NCI-H1092 (cell line): ENCODE data around the gene BACE1-AS.
"Not testable (repeated sequence)": the region's sequence is repeated elsewhere in the genome, so short reads cannot be mapped to it uniquely, and the experiment has no call there.

Experiments used
- DNase-seq: peaks from one replicate; lab custom pipeline; 2025; lab: John Stamatoyannopoulos, UW

BACE1-AS gene

DNA sequence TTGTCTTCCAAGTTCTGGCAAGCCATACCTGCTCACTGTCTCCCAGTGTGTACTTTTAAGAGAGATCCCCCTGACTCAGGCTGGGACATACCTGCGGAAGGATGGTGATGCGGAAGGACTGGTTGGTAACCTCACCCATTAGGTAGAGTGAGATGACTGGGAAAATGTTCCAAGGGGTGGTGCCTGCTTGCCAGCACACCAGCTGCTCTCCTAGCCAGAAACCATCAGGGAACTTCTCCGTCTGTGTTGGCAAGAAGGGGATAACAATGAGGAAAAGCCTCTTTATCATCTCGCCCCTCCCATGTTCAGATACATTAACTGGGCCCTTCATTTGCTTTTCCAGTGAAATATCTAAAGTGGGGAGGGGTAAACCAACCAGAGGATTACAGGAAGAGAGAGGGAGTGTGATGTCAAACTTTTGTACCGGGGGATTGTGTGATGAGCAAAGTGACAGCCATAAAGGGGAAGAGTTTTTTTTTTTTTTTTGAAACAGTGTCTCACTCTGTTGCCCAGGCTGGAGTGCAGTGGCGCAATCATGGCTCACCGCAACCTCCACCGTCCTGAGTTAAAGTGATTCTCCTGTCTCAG, at the start of gene BACE1-AS:
BACE1-AS (plus strand) TSS at position 538 of the 588 bp plus-strand sequence.
- no peak for DNase-seq

- no peak for DNase-seq
Measured at GRCh38 chr11:117248341-117248740, 42.8 kb upstream of the BACE1-AS start.

GRCh38 chr11:117249571-117249970, 41.6 kb upstream of the BACE1-AS start:
- no peak for DNase-seq

GRCh38 chr11:117251506-117251905, 39.6 kb upstream of the BACE1-AS start:
- no peak for DNase-seq

DNA sequence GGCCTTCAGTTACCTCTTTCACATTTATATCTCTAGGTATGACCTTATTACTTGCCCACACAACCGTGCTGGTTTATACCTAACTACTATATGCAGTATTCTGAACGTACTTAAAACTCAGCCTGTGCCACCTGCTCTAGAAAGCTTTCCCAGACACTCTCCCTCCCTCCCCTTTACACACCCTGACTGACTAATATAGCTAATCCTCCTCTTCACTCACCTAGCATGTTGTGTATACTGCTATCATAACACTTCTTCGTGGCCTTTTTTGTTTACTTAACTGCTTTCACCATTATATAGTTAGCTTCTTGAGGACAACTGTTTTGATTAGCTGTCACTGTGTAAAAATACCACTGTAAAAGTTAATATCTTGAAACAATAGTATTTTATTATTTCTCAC, 35.2 kb upstream of the BACE1-AS start:
- no peak for DNase-seq

- no peak for DNase-seq
Measured at GRCh38 chr11:117256573-117256972, 34.6 kb upstream of the BACE1-AS start.

GRCh38 chr11:117258576-117258975, 32.6 kb upstream of the BACE1-AS start:
- DNase-seq, result no peak

DNA sequence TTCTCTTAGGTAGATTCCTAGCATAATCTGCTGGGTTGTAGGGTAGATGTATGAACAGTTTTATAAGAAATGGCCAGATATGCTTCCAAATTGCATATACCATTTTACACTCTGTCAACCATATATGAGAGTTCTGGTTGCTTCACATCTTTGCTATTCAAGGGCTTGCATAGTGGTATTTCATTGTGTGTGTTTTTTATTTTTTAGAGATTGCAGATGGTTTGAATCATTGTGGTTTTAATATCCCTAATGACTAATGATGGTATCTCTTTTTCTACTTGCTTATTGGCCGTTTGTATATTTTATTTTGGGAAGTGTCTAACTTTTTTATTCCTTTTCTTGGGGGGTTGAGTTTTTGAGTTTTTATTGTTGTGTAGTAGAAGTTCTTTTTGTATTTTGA, 31.7 kb upstream of the BACE1-AS start:
- DNase-seq, result no peak

- DNase-seq, result not testable (repeated sequence)
Measured at GRCh38 chr11:117264624-117265323, 26.4 kb upstream of the BACE1-AS start.

GRCh38 chr11:117265745-117266144, 25.4 kb upstream of the BACE1-AS start:
- DNase-seq, result no peak

DNA sequence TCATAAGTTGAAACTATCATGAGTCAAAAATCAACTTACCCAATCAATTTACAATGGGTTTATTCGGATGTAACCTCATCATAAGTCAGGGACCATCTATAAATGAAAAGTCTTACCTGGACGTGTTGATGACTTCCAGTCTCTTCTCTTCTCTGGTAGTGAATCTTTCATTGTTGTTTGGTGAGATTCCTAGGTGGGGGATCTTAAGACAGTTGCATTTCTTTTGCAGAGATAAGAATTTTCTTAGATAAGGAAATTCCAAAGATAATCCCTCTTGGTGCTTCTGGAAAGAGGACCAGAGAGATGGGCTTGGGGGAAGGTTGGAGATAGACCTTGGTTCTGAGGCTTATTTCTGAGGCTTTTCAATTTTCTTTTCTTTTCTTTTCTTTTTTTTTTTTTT, 21.3 kb upstream of the BACE1-AS start:
- no peak for DNase-seq

DNA sequence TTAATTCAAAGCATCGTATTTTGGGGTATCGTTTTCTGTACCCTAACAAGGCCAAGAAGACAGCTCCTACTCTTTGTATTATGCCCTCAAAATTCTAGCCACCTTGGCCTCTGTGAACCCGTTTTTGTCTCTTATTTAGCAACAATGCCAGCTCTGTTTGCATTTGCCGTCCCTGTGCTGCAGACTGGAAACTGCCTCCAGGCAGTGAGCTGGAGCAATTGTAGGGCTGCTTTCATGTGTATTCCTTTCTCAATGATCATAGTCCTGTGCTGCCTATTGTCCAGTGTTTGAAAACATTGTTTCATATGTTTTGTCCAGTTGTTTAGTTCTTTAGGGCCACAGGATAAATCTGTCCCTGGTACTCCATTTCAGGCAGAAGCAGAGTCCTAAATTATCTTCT, 19.9 kb upstream of the BACE1-AS start:
- no peak for DNase-seq

- not testable (repeated sequence) for DNase-seq
Measured at GRCh38 chr11:117272175-117272574, 19.0 kb upstream of the BACE1-AS start.

DNA sequence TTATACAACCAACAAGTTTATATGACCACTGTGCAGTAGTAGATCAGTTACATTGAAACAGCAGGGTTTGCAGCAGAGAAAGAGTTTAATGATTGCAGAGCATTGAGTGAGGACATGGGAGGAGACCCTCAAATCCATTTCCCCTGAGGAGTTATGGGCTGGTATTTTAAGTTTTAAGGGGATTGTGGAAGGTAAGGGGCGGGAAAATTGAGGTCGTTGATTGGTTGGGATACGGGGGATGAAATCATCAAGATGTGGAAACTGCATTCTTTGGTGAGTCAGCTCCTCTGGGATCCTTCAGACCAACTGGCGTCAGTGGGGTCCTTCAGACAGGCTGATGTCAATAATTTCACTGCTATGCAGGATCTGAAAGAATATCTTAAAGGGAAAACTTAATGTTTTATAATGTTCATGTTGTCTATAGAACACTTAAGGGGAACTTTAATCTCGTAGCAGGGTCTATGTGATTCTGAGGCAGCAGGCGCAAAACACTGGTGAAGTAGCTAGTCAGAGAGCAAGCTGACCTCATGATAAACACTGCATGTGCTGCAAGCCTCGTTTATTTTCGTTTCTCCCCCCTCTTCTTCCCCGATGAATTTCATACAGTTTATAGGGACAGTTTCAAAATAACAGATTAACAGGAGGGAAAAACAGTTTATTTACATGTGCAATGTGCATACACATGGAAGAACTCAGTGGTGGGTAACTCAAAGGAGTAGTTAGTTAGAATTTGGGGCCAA, 17.4 kb upstream of the BACE1-AS start:
- DNase-seq, result no peak

DNA sequence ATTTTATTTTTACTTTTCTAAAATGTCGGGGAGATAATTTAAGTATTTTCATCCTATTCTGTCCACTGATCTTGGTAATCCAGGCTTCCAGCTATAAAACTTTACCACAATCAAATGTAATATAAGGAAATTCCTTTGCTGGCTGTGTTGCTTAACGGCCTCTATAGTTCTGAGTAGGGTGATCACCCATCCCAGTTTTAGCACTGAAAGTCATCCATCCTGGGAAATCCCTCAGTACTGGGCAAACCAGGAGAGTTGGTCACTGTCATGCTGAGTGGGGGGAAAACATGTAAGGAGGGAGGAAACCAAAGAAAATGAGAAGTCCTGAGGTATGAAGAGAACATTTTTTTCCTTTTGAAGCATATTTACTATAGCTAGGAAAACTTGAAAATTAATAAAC, 12.8 kb upstream of the BACE1-AS start:
- no peak for DNase-seq

GRCh38 chr11:117279711-117280376, 11.3 kb upstream of the BACE1-AS start:
- no peak for DNase-seq

GRCh38 chr11:117281159-117281558, 10.0 kb upstream of the BACE1-AS start:
- DNase-seq, result no peak

DNA sequence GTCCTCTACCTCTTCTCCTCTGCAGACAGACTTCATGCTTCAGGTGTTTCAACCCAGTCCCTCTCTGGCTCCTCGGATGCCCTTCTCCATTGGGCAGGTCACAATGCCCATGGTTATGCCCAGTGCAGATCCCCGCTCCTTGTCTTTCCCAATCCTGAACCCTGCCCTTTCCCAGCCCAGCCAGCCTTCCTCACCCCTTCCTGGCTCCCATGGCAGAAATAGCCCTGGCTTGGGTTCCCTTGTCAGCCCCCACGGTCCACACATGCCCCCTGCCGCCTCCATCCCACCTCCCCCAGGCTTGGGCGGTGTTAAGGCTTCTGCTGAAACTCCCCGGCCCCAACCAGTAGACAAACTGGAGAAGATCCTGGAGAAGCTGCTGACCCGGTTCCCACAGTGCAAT, 9.3 kb upstream of the BACE1-AS start:
- DNase-seq, result no peak

DNA sequence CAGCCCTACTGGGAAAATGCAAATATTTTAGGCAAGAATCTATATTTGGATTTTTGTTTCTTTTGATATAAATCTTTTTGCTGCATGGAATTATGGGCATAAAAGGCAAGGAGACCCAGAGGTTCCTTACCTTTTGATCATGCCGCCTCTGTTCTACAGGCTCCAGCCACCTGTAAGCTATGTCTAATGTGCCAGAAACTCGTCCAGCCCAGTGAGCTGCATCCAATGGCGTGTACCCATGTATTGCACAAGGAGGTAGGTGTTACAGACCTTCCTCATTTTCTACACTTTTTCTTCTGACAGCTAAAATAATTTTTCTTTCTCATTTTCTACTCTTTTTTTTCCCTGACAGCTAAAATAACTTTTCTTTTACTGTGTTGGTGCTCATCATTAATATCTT, 8.2 kb upstream of the BACE1-AS start:
- no peak for DNase-seq

GRCh38 chr11:117284053-117284452, 7.1 kb upstream of the BACE1-AS start:
- no peak for DNase-seq

GRCh38 chr11:117286588-117286987, 4.6 kb upstream of the BACE1-AS start:
- no peak for DNase-seq

GRCh38 chr11:117287668-117288067, 3.5 kb upstream of the BACE1-AS start:
- no peak for DNase-seq

- DNase-seq, result no peak
Measured at GRCh38 chr11:117289795-117290194, 1.4 kb upstream of the BACE1-AS start.
